Endothelial cell of umbilical vein (primary cell): ENCODE data around the gene SLC25A53. TPM values are rescaled to one million over a fixed set of nuclear protein-coding genes. Genes with fewer than 3 reads are reported as not detected.
A peak's percentile ranks its signal among the peaks of the same experiment; 100 is the strongest.

Experiments
- BruUV-seq: library from RNA; stranded (reverse); fragments of 400-500 nt; replicated peaks from 2 replicates; lab custom pipeline; 2021; lab: Mats Ljungman, UMichigan
- CTCF ChIA-PET: fragments of 300-600, 350-600 bp; sonication (Branson Sonifier 250); formaldehyde crosslinking; loops from one replicate; lab custom pipeline; 2021; ENCODE audit warnings: antibody characterized with exemption, inconsistent platforms; lab: Charles Lee
- POLR2A ChIA-PET: fragments of 300-600, 350-600 bp; sonication (Branson Sonifier 250); formaldehyde crosslinking; loops from one replicate; lab custom pipeline; 2021; ENCODE audit warnings: antibody characterized with exemption, inconsistent platforms; lab: Charles Lee
- DNase-seq: peaks from one replicate; pipeline ENCODE4 v3.0.0-alpha.2; 2011; ENCODE audit warnings: low read depth, low spot score
- FAIRE-seq: peaks from 2 replicates; lab custom pipeline; 2011; peaks lifted over from hg19 to GRCh38; lab: Jason Lieb, UNC
- H2AFZ ChIP-seq: 2 replicates; pipeline ENCODE4 v1.6.0; 2012; ENCODE audit warnings: low read depth, low read length, control low read depth, inconsistent platforms
- H3K27ac ChIP-seq: 2 replicates; pipeline ENCODE4 v1.5.1; 2011; ENCODE audit warnings: low read depth, mild to moderate bottlenecking, control low read depth, low read length, moderate library complexity; ENCODE audit not compliant: insufficient read depth
- H3K27me3 ChIP-seq, 2 experiments: 2 replicates each; pipeline versions ENCODE4 v1.6.0 to v1.6.1; 2011; ENCODE audit warnings: low read length in 2 of 2, mixed read lengths in 1 of 2; ENCODE audit not compliant: control insufficient read depth in 2 of 2, insufficient read depth in 2 of 2
- H3K36me3 ChIP-seq, 2 experiments: 2 replicates in 1 of 2; 3 replicates in 1 of 2; pipeline ENCODE4 v1.5.1; 2011; ENCODE audit warnings: low read length in 2 of 2, mild to moderate bottlenecking in 1 of 2, moderate library complexity in 1 of 2; ENCODE audit not compliant: control insufficient read depth in 2 of 2, insufficient read depth in 2 of 2; ENCODE audit errors: extremely low read depth in 1 of 2
- H3K4me1 ChIP-seq: 3 replicates; pipeline ENCODE4 v1.5.1; 2011; ENCODE audit warnings: mild to moderate bottlenecking, low read length; ENCODE audit not compliant: control insufficient read depth, insufficient read depth; ENCODE audit errors: extremely low read depth
- H3K4me2 ChIP-seq: 2 replicates; pipeline ENCODE4 v1.6.1; 2011; ENCODE audit warnings: low read length, control low read depth, mixed read lengths; ENCODE audit not compliant: insufficient read depth
- H3K4me3 ChIP-seq, 3 experiments: fragments of 200-600 bp in 1 of 3; sonication (generic), shearing (Covaris generic) in 1 of 3; replicated peaks in 1 of 3; 2 replicates each; pipeline ENCODE4 v1.5.1; 2011 to 2016; ENCODE audit warnings: control low read depth in 3 of 3, low read length in 3 of 3, mild to moderate bottlenecking in 2 of 3, inconsistent platforms in 1 of 3, low read depth in 1 of 3, moderate library complexity in 1 of 3; ENCODE audit not compliant: insufficient read depth in 1 of 3
- H3K79me2 ChIP-seq: 2 replicates; pipeline ENCODE4 v1.6.0; 2012; ENCODE audit warnings: low read length, inconsistent platforms; ENCODE audit not compliant: control insufficient read depth, insufficient read depth
- H3K9ac ChIP-seq: replicated peaks from 2 replicates; pipeline ENCODE3; 2011; ENCODE audit warnings: low read length, control low read depth; ENCODE audit not compliant: insufficient read depth; ENCODE audit errors: extremely low read depth
- H3K9me1 ChIP-seq: replicated peaks from 3 replicates; pipeline ENCODE4 v1.6.0; 2011; ENCODE audit warnings: mild to moderate bottlenecking, low read length; ENCODE audit not compliant: control insufficient read depth, insufficient read depth; ENCODE audit errors: extremely low read depth
- H3K9me3 ChIP-seq: replicated peaks from 2 replicates; pipeline ENCODE4 v1.5.1; 2012; ENCODE audit warnings: low read length, inconsistent platforms; ENCODE audit not compliant: control insufficient read depth, insufficient read depth
- H4K20me1 ChIP-seq: replicated peaks from 2 replicates; pipeline ENCODE3; 2011; ENCODE audit warnings: mild to moderate bottlenecking, low read length; ENCODE audit not compliant: control insufficient read depth, insufficient read depth; ENCODE audit errors: extremely low read depth
- CTCF ChIP-seq, 2 donors: IDR thresholded peaks; 1 replicate in 1 of 2; 2 replicates in 1 of 2; pipeline ENCODE4 v1.5.1; 2011; ENCODE audit warnings: low read length in 2 of 2, mild to moderate bottlenecking in 2 of 2, moderate library complexity in 2 of 2, control low read depth in 1 of 2, inconsistent platforms in 1 of 2, low read depth in 1 of 2; ENCODE audit not compliant: insufficient read depth in 1 of 2; ENCODE audit errors: extremely low read depth in 1 of 2
- JUN ChIP-seq: IDR thresholded peaks from 2 replicates; pipeline ENCODE4 v1.6.1; 2011; ENCODE audit warnings: borderline replicate concordance, low read depth; ENCODE audit not compliant: insufficient read length, insufficient read depth
- MAX ChIP-seq: IDR thresholded peaks from 2 replicates; pipeline ENCODE4 v1.6.1; 2011; ENCODE audit not compliant: insufficient read depth, insufficient read length
- dilution Hi-C: fragments of 300-500 bp; cut with MboI; formaldehyde crosslinking; loops from one replicate; pipeline ENCODE4 v1.15.0; 2019; ENCODE audit warnings: low sequenced_read_pairs; ENCODE audit not compliant: extremely low pct_ligation_motif_present
- intact Hi-C: fragments of 100-400 bp; cut with micrococcal nuclease; formaldehyde crosslinking; loops from one replicate; pipeline ENCODE4 v1.10.0; 2022
- polyA plus RNA-seq, 4 experiments: library from polyadenylated mRNA; depleted of rRNA in 3 of 4; stranded (reverse) in 3 of 4; unstranded in 1 of 4; fragments of >200 nt; gene quantifications; 2 replicates each; pipeline versions ENCODE4 v1.2.1 to v1.2.3, GENCODE V29; 2011 to 2012; ENCODE audit warnings: missing spikeins in 1 of 4
- total RNA-seq: library from RNA; stranded (reverse); gene quantifications from 2 replicates; pipeline ENCODE4 v1.2.3, GENCODE V29; 2021

SLC25A53 gene
- total and polyA plus RNA-seq, 2 donors (not counting 3 experiments of a cell fraction or from before 2014, with no cell fraction given): 4.6 to 6.3 TPM

- H3K27me3 ChIP-seq: no peaks in the 10 kb centered on the region
- ChIA-PET POLR2A (no interaction called here), CTCF (interaction anchor here (0.7 to 2.2 kb wide), 6 partner anchors 17 to 291 kb away, joined by 3 to 19 read pairs (median 4); partner anchors contain the start of gene FAM199X)
- H3K4me1 ChIP-seq: no peaks in the 10 kb centered on the region
- peak overlapping the region; percentile 43 for H2AFZ ChIP-seq
- H3K4me3 ChIP-seq: peak overlapping the region in 2 of 3 experiments; percentile 16 to 19
- no peaks in the 10 kb centered on the region for H3K9me1 ChIP-seq
- no peaks in the 10 kb centered on the region for H3K9me3 ChIP-seq
- intact Hi-C loops (loop anchor here (1.0 to 2.0 kb wide), 4 partner anchors 24 to 292 kb away; partner anchors contain the start of gene ZCCHC18), dilution Hi-C loops (no loop called here)
- TF ChIP-seq CTCF (IDR thresholded peaks at IDR 0.05; ENCODE audit: extremely low read depth in 1 of 2, insufficient read depth in 1 of 2, low read depth in 1 of 2, low read length in 2 of 2) (peak; percentile 54 to 55), JUN (no peak), MAX (no peak)
- BruUV-seq: no TSS peak
- H3K36me3 ChIP-seq: no peaks in the 10 kb centered on the region
- H4K20me1 ChIP-seq: no peaks in the 10 kb centered on the region
- H3K4me2 ChIP-seq: peak overlapping the region; percentile 17
- H3K27ac ChIP-seq: no peak overlapping the region
- no peak overlapping the region for H3K9ac ChIP-seq
- FAIRE-seq (peak; percentile 98), DNase-seq (peak; percentile 73)
- H3K79me2 ChIP-seq: peaks cover 2% of the 10 kb centered on the region
Observed at GRCh38 chrX:104136241-104137019, 20.4 kb downstream of the SLC25A53 start.
